Mucosa of descending colon (tissue), 3 donors: ENCODE results near the gene GTF2F2. TPM values are rescaled to one million over a fixed set of nuclear protein-coding genes. Genes with fewer than 3 reads are reported as not detected.
A peak's percentile ranks its signal among the peaks of the same experiment; 100 is the strongest.

ENCODE experiments used
- ATAC-seq: fragments of 200-7000 bp; cut with Tn5 transposase; one replicate; pipeline ENCODE4 v1.9.1; 2020; ENCODE audit warnings: mild to moderate bottlenecking, moderate library complexity
- DNase-seq, 3 donors: peaks; one replicate each; pipeline ENCODE4 v3.0.0-alpha.2; 2020
- H3K36me3 ChIP-seq: fragments of 200-600 bp; one replicate; pipeline ENCODE4 v1.8.0; 2021; ENCODE audit warnings: low read depth, mild to moderate bottlenecking
- H3K4me1 ChIP-seq: fragments of 200-600 bp; one replicate; pipeline ENCODE4 v1.8.0; 2021; ENCODE audit warnings: low read depth, mild to moderate bottlenecking
- H3K4me3 ChIP-seq: fragments of 200-600 bp; one replicate; pipeline ENCODE4 v1.8.0; 2021; ENCODE audit warnings: mild to moderate bottlenecking
- H3K9me3 ChIP-seq: fragments of 200-600 bp; one replicate; pipeline ENCODE4 v1.8.0; 2021; ENCODE audit warnings: mild to moderate bottlenecking
- CTCF ChIP-seq: fragments of 200-600 bp; IDR thresholded peaks from one replicate; pipeline ENCODE4 v1.8.0; 2022; ENCODE audit warnings: antibody characterized with exemption, mild to moderate bottlenecking
- intact Hi-C, 2 donors: fragments of 100-400 bp; cut with DNase I in 1 of 2; cut with micrococcal nuclease in 1 of 2; formaldehyde crosslinking; loops; one replicate each; pipeline versions ENCODE4 v1.11.0 to v1.11.1; 2022; cut with DNase I, micrococcal nuclease
- total RNA-seq, 3 donors: library from RNA; stranded (reverse); fragmentation: NEBNext Ultra II Directional in 2 of 3; extraction: Animal tissue kit (Norgen Biotek cat#: 25700) in 2 of 3; gene quantifications; one replicate each; pipeline versions ENCODE4 v1.2.1 to v1.2.4, GENCODE V29; 2021 to 2023
- donor health status: DM: no; HTN: no; CAD: no; lungs with moderate emphysema.
- donor health status: DM: no; HTN: no; CAD: no.
- donor health status: DM: no; HTN: yes; CAD: no.

The GTF2F2 gene
- total RNA-seq, 3 donors from 2014 or later = 15.4 to 22.0 (median 15.9) TPM

- no peak overlapping the region for H3K4me3 ChIP-seq
- TF ChIP-seq CTCF = no peak
- ATAC-seq (peak; percentile 66), DNase-seq (no peak)
- no peaks in the 10 kb centered on the region for H3K9me3 ChIP-seq
- intact Hi-C loops = no loop called here
- H3K4me1 ChIP-seq = peaks cover 9% of the 10 kb centered on the region
- H3K36me3 ChIP-seq = no peaks in the 10 kb centered on the region
Observed at GRCh38 chr13:45162194-45162593, 41.9 kb downstream of the GTF2F2 start.

GRCh38 chr13:45162821-45163220 is 42.5 kb downstream of the GTF2F2 start:
- no peak for DNase-seq
- intact Hi-C loops = no loop called here
- Histone ChIP-seq H3K4me3 (no peak overlapping the region), H3K4me1 (peaks cover 13% of the 10 kb centered on the region), H3K36me3 (no peaks in the 10 kb centered on the region), H3K9me3 (no peaks in the 10 kb centered on the region)
- peak; percentile 77 for ATAC-seq
- no peak for TF ChIP-seq CTCF

- intact Hi-C loops = no loop called here
- H3K4me3 ChIP-seq = no peak overlapping the region
- ATAC-seq (no peak), DNase-seq (no peak)
- H3K4me1 ChIP-seq = peaks cover 13% of the 10 kb centered on the region
- no peaks in the 10 kb centered on the region for H3K9me3 ChIP-seq
- no peak for TF ChIP-seq CTCF
- H3K36me3 ChIP-seq = no peaks in the 10 kb centered on the region
Observed at GRCh38 chr13:45166858-45167257, 46.5 kb downstream of the GTF2F2 start.

GRCh38 chr13:45167611-45168554 is 47.6 kb downstream of the GTF2F2 start:
- TF ChIP-seq CTCF = no peak
- Histone ChIP-seq H3K9me3 (no peaks in the 10 kb centered on the region), H3K4me3 (no peak overlapping the region), H3K36me3 (no peaks in the 10 kb centered on the region), H3K4me1 (peaks cover 9% of the 10 kb centered on the region)
- peak; percentile 99 for ATAC-seq
- peak in 1 of 3 donors; percentile 65 for DNase-seq
- intact Hi-C loops = no loop called here

- DNase-seq (no peak), ATAC-seq (no peak)
- Histone ChIP-seq H3K4me1 (peaks cover 5% of the 10 kb centered on the region), H3K36me3 (no peaks in the 10 kb centered on the region), H3K4me3 (no peak overlapping the region), H3K9me3 (no peaks in the 10 kb centered on the region)
- intact Hi-C loops = no loop called here
- no peak for TF ChIP-seq CTCF
Observed at GRCh38 chr13:45168555-45168930, 48.2 kb downstream of the GTF2F2 start.
